ENCODE results near the gene MBOAT1.

Gene MBOAT1

GRCh38 chr6:20112841-20113240 lies 99.4 kb downstream of the MBOAT1 start:
- TF ChIP-seq TAF1 (IDR thresholded peaks at IDR 0.05; ENCODE audit: borderline replicate concordance, insufficient read depth, low read length) = no peak
- TF ChIP-seq POLR2AphosphoS5 (IDR thresholded peaks at IDR 0.05; ENCODE audit: low read depth, low read length) = no peak
- no peak for TF ChIP-seq SIN3A (IDR thresholded peaks at IDR 0.05; ENCODE audit: borderline replicate concordance, insufficient read depth, low read length)
- TF ChIP-seq REST (IDR thresholded peaks at IDR 0.05; ENCODE audit: insufficient read depth in 1 of 2, low read depth in 2 of 2, low read length in 2 of 2) = no peak
- no peak for TF ChIP-seq FOXP2 (optimal IDR thresholded peaks at IDR 0.05; ENCODE audit: borderline replicate concordance, extremely low read depth, extremely low read length, insufficient read depth)

DNA sequence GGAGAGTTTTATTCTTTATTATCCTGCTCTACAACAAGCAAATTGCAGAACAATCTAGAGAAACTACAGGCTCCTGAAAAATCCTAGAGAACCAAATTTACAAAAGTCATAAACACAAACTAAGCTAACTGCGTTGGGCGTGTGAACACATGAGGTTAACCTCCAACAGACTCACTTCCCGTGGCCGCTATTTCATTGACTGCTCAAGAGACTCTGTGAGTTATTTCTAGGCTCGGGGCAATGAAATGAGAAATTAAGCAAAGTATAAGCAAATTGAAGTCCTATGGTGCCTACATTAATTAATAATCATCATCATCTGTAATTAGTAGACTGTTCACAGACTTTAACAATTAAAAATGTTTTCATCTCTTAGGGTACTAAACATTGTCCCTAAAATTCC lies 100.0 kb downstream of the MBOAT1 start:
- TF ChIP-seq POLR2AphosphoS5 (IDR thresholded peaks at IDR 0.05; ENCODE audit: low read depth, low read length) (no peak), TAF1 (IDR thresholded peaks at IDR 0.05; ENCODE audit: borderline replicate concordance, insufficient read depth, low read length) (no peak), REST (IDR thresholded peaks at IDR 0.05; ENCODE audit: insufficient read depth in 1 of 2, low read depth in 2 of 2, low read length in 2 of 2) (no peak), FOXP2 (optimal IDR thresholded peaks at IDR 0.05; ENCODE audit: borderline replicate concordance, extremely low read depth, extremely low read length, insufficient read depth) (no peak)

- TF ChIP-seq FOXP2 (optimal IDR thresholded peaks at IDR 0.05; ENCODE audit: borderline replicate concordance, extremely low read depth, extremely low read length, insufficient read depth) (no peak), REST (IDR thresholded peaks at IDR 0.05; ENCODE audit: insufficient read depth in 1 of 2, low read depth in 2 of 2, low read length in 2 of 2) (no peak), TAF1 (IDR thresholded peaks at IDR 0.05; ENCODE audit: borderline replicate concordance, insufficient read depth, low read length) (no peak), SIN3A (IDR thresholded peaks at IDR 0.05; ENCODE audit: borderline replicate concordance, insufficient read depth, low read length) (no peak), POLR2AphosphoS5 (IDR thresholded peaks at IDR 0.05; ENCODE audit: low read depth, low read length) (no peak)
These were observed 101.8 kb downstream of the MBOAT1 start for GRCh38 chr6:20110478-20110877.

GRCh38 chr6:20109526-20109925 lies 102.7 kb downstream of the MBOAT1 start:
- TF ChIP-seq FOXP2 (optimal IDR thresholded peaks at IDR 0.05; ENCODE audit: borderline replicate concordance, extremely low read depth, extremely low read length, insufficient read depth) (no peak), REST (IDR thresholded peaks at IDR 0.05; ENCODE audit: insufficient read depth in 1 of 2, low read depth in 2 of 2, low read length in 2 of 2) (no peak), POLR2AphosphoS5 (IDR thresholded peaks at IDR 0.05; ENCODE audit: low read depth, low read length) (no peak), SIN3A (IDR thresholded peaks at IDR 0.05; ENCODE audit: borderline replicate concordance, insufficient read depth, low read length) (no peak), TAF1 (IDR thresholded peaks at IDR 0.05; ENCODE audit: borderline replicate concordance, insufficient read depth, low read length) (no peak)

DNA sequence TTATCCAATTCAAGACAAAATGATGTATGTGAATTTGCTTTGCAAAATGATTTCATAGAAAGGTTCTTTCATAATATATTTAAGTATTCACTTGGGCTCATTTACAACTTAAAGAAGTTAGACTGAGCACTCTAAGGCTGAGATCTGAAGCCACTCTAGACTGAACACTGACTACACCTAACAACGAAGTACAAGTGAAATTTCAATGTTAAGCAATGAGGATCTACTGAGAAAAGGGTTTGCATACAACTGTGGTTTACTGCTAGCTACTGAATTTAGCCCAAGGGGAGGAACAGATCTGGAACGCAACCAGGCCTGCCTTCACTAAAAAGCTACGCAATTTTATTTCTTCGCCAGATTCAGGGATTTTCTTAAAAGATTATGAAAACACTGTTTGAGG lies 106.4 kb downstream of the MBOAT1 start:
- no peak for TF ChIP-seq POLR2AphosphoS5 (IDR thresholded peaks at IDR 0.05; ENCODE audit: low read depth, low read length)
- TF ChIP-seq FOXP2 (optimal IDR thresholded peaks at IDR 0.05; ENCODE audit: borderline replicate concordance, extremely low read depth, extremely low read length, insufficient read depth) = no peak
- TF ChIP-seq TAF1 (IDR thresholded peaks at IDR 0.05; ENCODE audit: borderline replicate concordance, insufficient read depth, low read length) = no peak
- no peak for TF ChIP-seq REST (IDR thresholded peaks at IDR 0.05; ENCODE audit: insufficient read depth in 1 of 2, low read depth in 2 of 2, low read length in 2 of 2)
- TF ChIP-seq SIN3A (IDR thresholded peaks at IDR 0.05; ENCODE audit: borderline replicate concordance, insufficient read depth, low read length) = no peak
